Measurements from ENCODE around the gene MAP2K4. TPM values are rescaled to one million over a fixed set of nuclear protein-coding genes. Genes with fewer than 3 reads are reported as not detected.

MAP2K4 gene
- total RNA-seq, 4 donors from 2014 or later, result 17.6 to 28.6 (median 24.0) TPM

- peak; percentile 91 for DNase-seq (ENCODE audit: low spot score in 2 of 2)
- H3K27ac ChIP-seq, result peak within 1 kb of the TSS; percentile 55 to 93 (median 88)
- peaks cover 0 to 4% (median 0%) of the 10 kb centered on the region in 3 donors for H3K36me3 ChIP-seq
- H3K9me3 ChIP-seq, result no peaks in the 10 kb centered on the region
- H3K27me3 ChIP-seq, result no peaks in the 10 kb centered on the region
- TF ChIP-seq POLR2A (IDR thresholded peaks at IDR 0.05), result peak; percentile 96 to 99
- peak; percentile 34 to 98 for TF ChIP-seq EP300 (IDR thresholded peaks at IDR 0.05)
- TF ChIP-seq, protein P1, sequence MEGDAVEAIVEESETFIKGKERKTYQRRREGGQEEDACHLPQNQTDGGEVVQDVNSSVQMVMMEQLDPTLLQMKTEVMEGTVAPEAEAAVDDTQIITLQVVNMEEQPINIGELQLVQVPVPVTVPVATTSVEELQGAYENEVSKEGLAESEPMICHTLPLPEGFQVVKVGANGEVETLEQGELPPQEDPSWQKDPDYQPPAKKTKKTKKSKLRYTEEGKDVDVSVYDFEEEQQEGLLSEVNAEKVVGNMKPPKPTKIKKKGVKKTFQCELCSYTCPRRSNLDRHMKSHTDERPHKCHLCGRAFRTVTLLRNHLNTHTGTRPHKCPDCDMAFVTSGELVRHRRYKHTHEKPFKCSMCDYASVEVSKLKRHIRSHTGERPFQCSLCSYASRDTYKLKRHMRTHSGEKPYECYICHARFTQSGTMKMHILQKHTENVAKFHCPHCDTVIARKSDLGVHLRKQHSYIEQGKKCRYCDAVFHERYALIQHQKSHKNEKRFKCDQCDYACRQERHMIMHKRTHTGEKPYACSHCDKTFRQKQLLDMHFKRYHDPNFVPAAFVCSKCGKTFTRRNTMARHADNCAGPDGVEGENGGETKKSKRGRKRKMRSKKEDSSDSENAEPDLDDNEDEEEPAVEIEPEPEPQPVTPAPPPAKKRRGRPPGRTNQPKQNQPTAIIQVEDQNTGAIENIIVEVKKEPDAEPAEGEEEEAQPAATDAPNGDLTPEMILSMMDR (IDR thresholded peaks at IDR 0.05), result peak in 2 of 5 experiments; percentile 54 to 56
- peak within 1 kb of the TSS; percentile 62 to 97 (median 76) for H3K4me3 ChIP-seq
- 2 to 3% methylated on average over 20 to 27 of the region's 74 CpGs for WGBS, 2 donors
- peaks cover 0 to 14% (median 4%) of the 10 kb centered on the region in 4 donors for H3K4me1 ChIP-seq
These were observed 23.3 kb upstream of the MAP2K4 start, which contains the start of gene ZNF18 for GRCh38 chr17:11997147-11997971. TSS of gene ZNF18 (minus strand) at chr17:11997475. CDS start at chr17:11992829, 4,646 bp downstream.

- H3K4me1 ChIP-seq, result peaks cover 0 to 14% (median 4%) of the 10 kb centered on the region in 4 donors
- H3K9me3 ChIP-seq, result no peaks in the 10 kb centered on the region
- H3K36me3 ChIP-seq, result no peaks in the 10 kb centered on the region
- 63 to 64% methylated on average over 4 of the region's 4 CpGs for WGBS, 2 donors
- DNase-seq (ENCODE audit: low spot score in 2 of 2), result no peak
- TF ChIP-seq POLR2A (IDR thresholded peaks at IDR 0.05) (no peak), EP300 (IDR thresholded peaks at IDR 0.05) (no peak)
- TF ChIP-seq, protein P1 (IDR thresholded peaks at IDR 0.05), result no peak
- peak overlapping the region; percentile 55 to 93 (median 88) for H3K27ac ChIP-seq
- H3K27me3 ChIP-seq, result no peaks in the 10 kb centered on the region
- H3K4me3 ChIP-seq, result peak overlapping the region; percentile 62 to 97 (median 76)
These were observed 22.8 kb upstream of the MAP2K4 start for GRCh38 chr17:11997972-11998233.

DNA sequence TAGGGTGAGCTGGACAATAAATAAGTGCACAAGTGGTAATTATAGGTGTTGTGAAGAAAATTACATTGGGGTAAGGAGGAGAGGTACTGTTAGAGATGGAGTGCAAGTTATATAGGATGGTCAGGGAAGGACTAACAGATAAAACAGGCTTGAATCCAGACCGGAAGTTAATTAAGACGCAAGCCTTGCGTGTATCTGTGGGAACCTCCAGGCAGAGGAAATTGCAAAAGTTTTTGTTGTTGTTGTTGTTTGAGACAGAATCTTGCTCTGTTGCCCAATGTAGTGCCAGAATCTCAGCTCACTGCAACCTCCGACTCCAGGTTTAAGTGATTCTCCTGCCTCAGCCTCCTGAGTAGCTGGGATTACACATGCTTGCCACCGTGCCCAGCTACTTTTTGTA, 21.0 kb upstream of the MAP2K4 start:
- WGBS, 2 donors, result 88 to 91% methylated on average over 5 of the region's 5 CpGs
- H3K4me1 ChIP-seq, result peaks cover 0 to 14% (median 4%) of the 10 kb centered on the region in 4 donors
- H3K4me3 ChIP-seq, result no peak overlapping the region
- no peaks in the 10 kb centered on the region for H3K9me3 ChIP-seq
- H3K27ac ChIP-seq, result no peak overlapping the region
- no peaks in the 10 kb centered on the region for H3K27me3 ChIP-seq
- no peaks in the 10 kb centered on the region for H3K36me3 ChIP-seq
- no peak for TF ChIP-seq POLR2A (IDR thresholded peaks at IDR 0.05)
- TF ChIP-seq EP300 (IDR thresholded peaks at IDR 0.05), result no peak
- TF ChIP-seq, protein P1 (IDR thresholded peaks at IDR 0.05), result no peak
- no peak for DNase-seq (ENCODE audit: low spot score in 2 of 2)

GRCh38 chr17:12007466-12007865, 13.2 kb upstream of the MAP2K4 start:
- TF ChIP-seq, protein P1 (IDR thresholded peaks at IDR 0.05), result no peak
- TF ChIP-seq POLR2A (IDR thresholded peaks at IDR 0.05) (no peak), EP300 (IDR thresholded peaks at IDR 0.05) (no peak)
- Histone ChIP-seq H3K27me3 (no peaks in the 10 kb centered on the region), H3K9me3 (no peaks in the 10 kb centered on the region), H3K27ac (no peak overlapping the region), H3K4me1 (no peaks in the 10 kb centered on the region), H3K36me3 (no peaks in the 10 kb centered on the region), H3K4me3 (no peak overlapping the region)
- DNase-seq (ENCODE audit: low spot score in 2 of 2), result no peak
- 82 to 93% methylated on average over 5 of the region's 5 CpGs for WGBS, 2 donors

DNA sequence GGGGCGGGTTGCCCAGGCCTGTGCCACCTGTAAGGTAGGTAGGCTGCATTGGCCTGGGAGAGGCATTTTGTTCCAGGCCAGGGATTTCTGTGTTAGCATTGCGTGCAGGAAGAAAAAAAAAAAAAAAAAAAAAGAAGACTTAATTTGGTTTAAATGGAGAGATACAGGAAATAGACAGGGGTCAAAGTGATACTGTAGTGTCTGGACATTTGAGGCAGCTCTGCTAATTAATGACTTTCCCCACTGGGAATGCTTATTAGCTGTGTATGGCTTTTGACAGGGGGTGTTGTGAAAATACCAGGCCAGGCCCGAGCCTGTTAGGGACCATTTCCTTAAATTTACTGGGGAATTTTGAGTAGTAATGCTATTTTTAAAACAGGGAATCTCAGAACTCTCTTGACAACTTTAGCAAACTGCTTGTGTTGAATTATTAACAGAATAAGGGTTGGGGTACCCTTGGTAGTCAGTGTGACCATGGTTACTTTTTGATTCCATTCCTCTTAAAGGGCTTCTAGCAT, 1.0 kb downstream of the MAP2K4 start:
- WGBS, 2 donors, result 2 to 6% methylated on average over 2 to 3 of the region's 3 CpGs
- Histone ChIP-seq H3K4me3 (peak overlapping the region; percentile 56 to 98 (median 89)), H3K9me3 (no peaks in the 10 kb centered on the region), H3K27me3 (no peaks in the 10 kb centered on the region), H3K4me1 (peaks cover 0 to 40% (median 7%) of the 10 kb centered on the region in 4 donors), H3K36me3 (no peaks in the 10 kb centered on the region), H3K27ac (peak overlapping the region in 3 of 4 donors; percentile 85 to 93 (median 91))
- TF ChIP-seq, protein P1 (IDR thresholded peaks at IDR 0.05), result no peak
- TF ChIP-seq EP300 (IDR thresholded peaks at IDR 0.05) (no peak), POLR2A (IDR thresholded peaks at IDR 0.05) (no peak)
- no peak for DNase-seq (ENCODE audit: low spot score in 2 of 2)
